ENCODE measurements around the gene SLC4A2. TPM values are rescaled to one million over a fixed set of nuclear protein-coding genes. Genes with fewer than 3 reads are reported as not detected.

The SLC4A2 gene
- total RNA-seq, 2 donors from 2014 or later = 265 to 284 TPM

DNA sequence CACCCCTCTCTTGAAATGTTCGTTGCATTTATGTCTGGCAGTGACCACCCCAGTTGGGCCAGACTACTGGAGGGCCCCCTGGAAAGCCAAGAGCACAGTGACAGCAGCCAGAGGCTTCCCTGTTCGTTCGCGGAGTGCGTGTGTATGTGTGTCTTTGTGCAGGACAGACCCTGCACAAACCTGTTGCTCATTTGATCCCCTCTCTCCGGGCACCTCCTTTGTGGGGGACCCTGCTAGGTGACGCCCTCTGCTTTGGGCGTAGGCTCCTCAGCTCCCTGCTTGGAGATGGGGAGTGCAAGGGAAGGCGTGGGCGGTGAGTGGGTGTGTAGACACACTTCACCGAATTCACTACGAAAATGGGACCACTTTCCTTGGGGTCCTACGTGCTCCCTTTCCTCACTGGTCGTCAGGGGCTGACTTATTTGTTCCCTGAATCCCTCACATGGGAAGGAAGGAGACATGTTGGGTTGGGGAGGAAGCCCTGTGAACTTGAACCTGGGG, 65.6 kb downstream of the SLC4A2 start:
- Histone ChIP-seq H3K9ac (ENCODE audit: extremely low read depth, low read length, poor library complexity, severe bottlenecking) (no peak overlapping the region), H3K4me1 (ENCODE audit: control insufficient read depth, insufficient read depth, low read length) (peaks cover 4% of the 10 kb centered on the region), H3K9me3 (ENCODE audit: control insufficient read depth, low read length) (no peaks in the 10 kb centered on the region), H3K27ac (ENCODE audit: low read depth, low read length) (no peak overlapping the region), H3K27me3 (ENCODE audit: control insufficient read depth, insufficient read depth, low read length, poor library complexity, severe bottlenecking) (no peaks in the 10 kb centered on the region), H3K36me3 (ENCODE audit: control insufficient read depth, insufficient read depth, low read length) (peaks cover 29% of the 10 kb centered on the region), H3K4me3 (ENCODE audit: low read length) (peak overlapping the region; percentile 73)
- Mint-ChIP-seq H3K9me3 (no peaks in the 10 kb centered on the region), H3K4me3 (peak overlapping the region; percentile 64), H3K27me3 (ENCODE audit: insufficient read depth) (peaks cover 4% of the 10 kb centered on the region), H3K36me3 (ENCODE audit: low read depth) (peaks cover 48% of the 10 kb centered on the region), H3K27ac (no peak overlapping the region), H3K4me1 (peaks cover 2% of the 10 kb centered on the region)
- 85 to 88% methylated on average over 12 to 14 of the region's 14 CpGs for WGBS, 2 experiments (ENCODE audit: insufficient coverage in 1 of 2, insufficient read length in 1 of 2)
- TF ChIP-seq, protein P1, sequence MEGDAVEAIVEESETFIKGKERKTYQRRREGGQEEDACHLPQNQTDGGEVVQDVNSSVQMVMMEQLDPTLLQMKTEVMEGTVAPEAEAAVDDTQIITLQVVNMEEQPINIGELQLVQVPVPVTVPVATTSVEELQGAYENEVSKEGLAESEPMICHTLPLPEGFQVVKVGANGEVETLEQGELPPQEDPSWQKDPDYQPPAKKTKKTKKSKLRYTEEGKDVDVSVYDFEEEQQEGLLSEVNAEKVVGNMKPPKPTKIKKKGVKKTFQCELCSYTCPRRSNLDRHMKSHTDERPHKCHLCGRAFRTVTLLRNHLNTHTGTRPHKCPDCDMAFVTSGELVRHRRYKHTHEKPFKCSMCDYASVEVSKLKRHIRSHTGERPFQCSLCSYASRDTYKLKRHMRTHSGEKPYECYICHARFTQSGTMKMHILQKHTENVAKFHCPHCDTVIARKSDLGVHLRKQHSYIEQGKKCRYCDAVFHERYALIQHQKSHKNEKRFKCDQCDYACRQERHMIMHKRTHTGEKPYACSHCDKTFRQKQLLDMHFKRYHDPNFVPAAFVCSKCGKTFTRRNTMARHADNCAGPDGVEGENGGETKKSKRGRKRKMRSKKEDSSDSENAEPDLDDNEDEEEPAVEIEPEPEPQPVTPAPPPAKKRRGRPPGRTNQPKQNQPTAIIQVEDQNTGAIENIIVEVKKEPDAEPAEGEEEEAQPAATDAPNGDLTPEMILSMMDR (conservative IDR thresholded peaks at IDR 0.05) = no peak
- no peak for DNase-seq

DNA sequence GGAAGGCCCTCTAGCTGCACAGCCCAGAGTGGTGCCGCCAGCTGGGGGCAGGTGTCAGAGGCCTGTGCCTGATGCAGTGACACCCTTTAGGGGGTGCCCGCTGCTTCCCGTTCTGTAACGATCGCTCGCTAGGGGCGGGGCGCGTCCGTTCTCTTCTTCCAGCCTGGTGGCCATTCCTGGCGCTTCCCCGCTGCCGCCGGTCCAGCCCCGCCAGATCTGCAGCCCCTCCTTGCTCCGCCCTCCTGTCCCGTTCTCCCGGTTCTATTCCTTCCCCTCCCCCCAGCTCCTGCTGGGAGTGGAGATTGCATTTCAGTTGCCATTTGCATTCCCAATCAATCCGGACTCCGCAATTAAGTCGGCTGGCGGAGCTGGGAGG, 66.1 kb downstream of the SLC4A2 start:
- peaks cover 48% of the 10 kb centered on the region for H3K36me3 Mint-ChIP-seq (ENCODE audit: low read depth)
- WGBS, 2 experiments (ENCODE audit: insufficient coverage in 1 of 2, insufficient read length in 1 of 2) = 9 to 10% methylated on average over 16 to 22 of the region's 22 CpGs

DNA sequence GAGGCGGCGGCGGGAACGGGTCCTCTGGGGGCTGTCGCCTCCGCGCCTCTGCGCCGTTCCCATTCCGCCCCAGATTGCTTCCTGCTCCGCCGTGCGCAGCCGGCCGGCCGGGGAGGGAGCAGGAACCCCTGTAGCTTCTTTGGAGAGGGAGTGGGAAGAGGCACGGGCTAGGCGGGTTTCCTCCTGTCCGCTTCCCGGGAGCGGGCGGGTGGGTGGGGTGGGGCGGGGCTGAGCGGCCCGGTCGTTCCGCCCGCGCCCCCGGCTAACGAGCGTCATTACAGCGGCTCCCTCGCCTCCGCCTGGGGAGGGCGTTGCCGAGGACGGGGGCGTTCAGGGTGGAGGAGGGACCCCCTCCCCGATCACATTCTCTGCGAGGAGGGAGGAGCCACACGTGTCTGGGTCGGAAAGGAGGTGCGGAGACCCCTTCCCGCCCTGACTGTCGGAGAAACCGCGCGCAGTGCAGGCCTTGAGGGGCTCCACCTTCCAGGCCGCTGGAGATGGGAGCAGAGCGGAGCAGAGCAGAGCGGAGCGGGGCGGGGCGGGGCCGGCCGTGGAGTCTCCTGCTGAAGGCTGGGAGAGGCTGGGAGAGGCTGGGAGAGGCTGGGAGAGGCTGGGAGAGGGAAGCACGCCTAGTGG, 66.6 kb downstream of the SLC4A2 start:
- Histone ChIP-seq H3K9me3 (ENCODE audit: control insufficient read depth, low read length) (no peaks in the 10 kb centered on the region), H3K4me1 (ENCODE audit: control insufficient read depth, insufficient read depth, low read length) (peaks cover 4% of the 10 kb centered on the region), H3K36me3 (ENCODE audit: control insufficient read depth, insufficient read depth, low read length) (peaks cover 24% of the 10 kb centered on the region), H3K27ac (ENCODE audit: low read depth, low read length) (no peak overlapping the region), H3K9ac (ENCODE audit: extremely low read depth, low read length, poor library complexity, severe bottlenecking) (no peak overlapping the region), H3K4me3 (ENCODE audit: low read length) (peak overlapping the region; percentile 73), H3K27me3 (ENCODE audit: control insufficient read depth, insufficient read depth, low read length, poor library complexity, severe bottlenecking) (no peaks in the 10 kb centered on the region)
- peak; percentile 78 for DNase-seq
- H3K27me3 Mint-ChIP-seq (ENCODE audit: insufficient read depth) = peaks cover 4% of the 10 kb centered on the region
- peaks cover 47% of the 10 kb centered on the region for H3K36me3 Mint-ChIP-seq (ENCODE audit: low read depth)
- peak overlapping the region; percentile 64 for H3K4me3 Mint-ChIP-seq
- no peak overlapping the region for H3K27ac Mint-ChIP-seq
- WGBS, 2 experiments (ENCODE audit: insufficient coverage in 1 of 2, insufficient read length in 1 of 2) = 6 to 13% methylated on average over 10 to 58 of the region's 58 CpGs
- H3K4me1 Mint-ChIP-seq = peaks cover 2% of the 10 kb centered on the region
- no peaks in the 10 kb centered on the region for H3K9me3 Mint-ChIP-seq
- TF ChIP-seq, protein P1 (conservative IDR thresholded peaks at IDR 0.05) = no peak

More for the DNA sequence above, 66.1 kb downstream of the SLC4A2 start:
- H3K27me3 ChIP-seq (ENCODE audit: control insufficient read depth, insufficient read depth, low read length, poor library complexity, severe bottlenecking) = no peaks in the 10 kb centered on the region
- Mint-ChIP-seq H3K27me3 (ENCODE audit: insufficient read depth) (peaks cover 4% of the 10 kb centered on the region), H3K27ac (no peak overlapping the region), H3K4me1 (peaks cover 2% of the 10 kb centered on the region), H3K9me3 (no peaks in the 10 kb centered on the region), H3K4me3 (peak overlapping the region; percentile 64)
- no peaks in the 10 kb centered on the region for H3K9me3 ChIP-seq (ENCODE audit: control insufficient read depth, low read length)
- no peak overlapping the region for H3K9ac ChIP-seq (ENCODE audit: extremely low read depth, low read length, poor library complexity, severe bottlenecking)
- DNase-seq = peak; percentile 94
- H3K27ac ChIP-seq (ENCODE audit: low read depth, low read length) = no peak overlapping the region
- H3K4me3 ChIP-seq (ENCODE audit: low read length) = peak overlapping the region; percentile 73
- peaks cover 26% of the 10 kb centered on the region for H3K36me3 ChIP-seq (ENCODE audit: control insufficient read depth, insufficient read depth, low read length)
- TF ChIP-seq, protein P1 (conservative IDR thresholded peaks at IDR 0.05) = peak; percentile 62
- peaks cover 4% of the 10 kb centered on the region for H3K4me1 ChIP-seq (ENCODE audit: control insufficient read depth, insufficient read depth, low read length)

Other genes starting within 250 kb of the SLC4A2 start
- gene AOC1, start 207.1 kb upstream of the SLC4A2 start, total RNA-seq = not detected
- 1 to 10 TPM; 1.1 to 1.9 TPM for gene KCNH2, start 81.3 kb upstream of the SLC4A2 start, total RNA-seq
- 1 to 10 TPM; 2.3 to 9.1 TPM for gene NOS3, start 68.6 kb upstream of the SLC4A2 start, total RNA-seq
- 1 to 10 TPM; 2.0 to 3.0 TPM for gene ATG9B, start 35.1 kb upstream of the SLC4A2 start, total RNA-seq
- 10 to 100 TPM; 35.9 to 37.2 TPM for gene ABCB8, start 31.1 kb upstream of the SLC4A2 start, total RNA-seq
- gene ASIC3, start 11.1 kb upstream of the SLC4A2 start, total RNA-seq = 1 to 10 TPM; 2.5 to 3.0 TPM
- gene CDK5, start 1.7 kb upstream of the SLC4A2 start, total RNA-seq = 10 to 100 TPM; 22.2 to 25.2 TPM
- 10 to 100 TPM; 64.0 to 71.0 TPM for gene FASTK, start 21.2 kb downstream of the SLC4A2 start, total RNA-seq
- 10 to 100 TPM; 48.1 to 52.6 TPM for gene TMUB1, start 23.9 kb downstream of the SLC4A2 start, total RNA-seq
- gene AGAP3, start 26.9 kb downstream of the SLC4A2 start, total RNA-seq = 100 to 1,000 TPM; 113 to 116 TPM
- not detected for gene GBX1, start 108.1 kb downstream of the SLC4A2 start, total RNA-seq
- gene ASB10, start 127.7 kb downstream of the SLC4A2 start, total RNA-seq = not detected
- gene H2BK1, start 150.9 kb downstream of the SLC4A2 start, total RNA-seq = not detected
- 10 to 100 TPM; 43.3 to 48.9 TPM for gene ABCF2, start 167.6 kb downstream of the SLC4A2 start, total RNA-seq
- 10 to 100 TPM; 31.9 to 35.6 TPM for gene CHPF2, start 172.9 kb downstream of the SLC4A2 start, total RNA-seq
- 10 to 100 TPM; 40.0 to 43.5 TPM for gene SMARCD3, start 189.1 kb downstream of the SLC4A2 start, total RNA-seq